GM19238 (cell line): ENCODE measurements around the gene TTN.
"Not testable (repeated sequence)": the region's sequence is repeated elsewhere in the genome, so short reads cannot be mapped to it uniquely, and the experiment has no call there.

ENCODE experiments used
- DNase-seq: peaks from one replicate; pipeline ENCODE4 v3.0.0; 2011; ENCODE audit warnings: low spot score; ENCODE audit not compliant: insufficient read length

The TTN gene

DNA sequence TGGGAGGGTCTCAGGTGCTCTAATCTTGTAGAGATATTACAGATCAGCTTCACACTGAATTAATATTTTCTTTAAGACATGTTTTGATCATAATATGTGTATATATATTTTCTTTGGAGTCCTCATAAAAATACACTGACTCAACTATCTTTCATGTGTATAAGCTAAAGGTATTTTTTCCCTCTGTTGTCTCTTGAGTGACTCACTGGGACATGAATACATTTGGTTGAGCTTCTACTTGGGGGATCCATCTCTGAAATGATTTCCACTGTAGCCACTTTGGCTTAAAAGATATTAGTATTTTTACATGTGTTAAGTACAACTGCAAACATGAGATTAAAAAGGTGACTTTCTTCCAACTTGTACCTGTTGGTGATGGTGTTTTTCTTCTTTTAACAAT lies 140.8 kb downstream of the TTN start:
- DNase-seq = no peak

- DNase-seq = not testable (repeated sequence)
Measured at GRCh38 chr2:178658480-178658879, 148.7 kb downstream of the TTN start.

GRCh38 chr2:178650554-178650953 lies 156.7 kb downstream of the TTN start:
- no peak for DNase-seq

- no peak for DNase-seq
Measured at GRCh38 chr2:178644919-178645318, 162.3 kb downstream of the TTN start.

- DNase-seq = no peak
Measured at GRCh38 chr2:178641498-178641897, 165.7 kb downstream of the TTN start.

DNA sequence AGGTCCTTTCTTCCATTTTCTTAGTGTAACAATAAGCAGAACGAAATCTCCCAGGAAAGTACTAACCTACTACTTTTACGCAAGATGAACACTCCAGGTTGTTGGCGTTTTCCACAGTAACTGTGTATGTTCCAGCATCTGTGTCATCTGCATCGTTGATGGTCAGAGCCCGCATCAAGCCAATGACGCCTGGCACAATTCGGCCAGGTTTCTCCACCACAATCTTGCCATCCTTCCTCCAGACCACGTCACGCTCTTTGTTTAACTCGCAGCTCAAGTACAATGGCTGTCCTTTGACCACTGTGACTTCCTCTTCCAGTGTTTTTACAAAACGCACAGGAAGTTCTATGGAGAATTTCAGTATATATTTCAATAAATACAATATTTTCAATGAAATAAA lies 171.3 kb downstream of the TTN start:
- no peak for DNase-seq

DNA sequence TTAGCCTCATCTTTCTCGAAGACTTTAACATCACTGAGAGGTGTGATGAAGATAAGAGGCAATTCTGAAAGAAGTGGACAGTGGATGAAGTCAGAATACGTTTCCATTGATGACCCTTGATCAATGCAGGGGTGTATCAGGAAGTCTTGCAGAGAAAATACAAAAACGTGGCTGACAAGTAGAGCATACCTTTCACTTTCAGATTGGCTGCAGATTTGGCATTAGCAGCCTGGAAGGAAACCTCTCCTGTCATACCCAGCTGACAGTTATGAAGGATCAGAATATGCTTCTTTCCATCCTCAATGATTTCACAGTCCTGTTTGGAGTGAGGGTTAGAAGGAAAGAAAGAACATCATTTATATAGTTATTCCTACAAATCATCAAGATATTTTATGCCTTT lies 174.5 kb downstream of the TTN start:
- no peak for DNase-seq

DNA sequence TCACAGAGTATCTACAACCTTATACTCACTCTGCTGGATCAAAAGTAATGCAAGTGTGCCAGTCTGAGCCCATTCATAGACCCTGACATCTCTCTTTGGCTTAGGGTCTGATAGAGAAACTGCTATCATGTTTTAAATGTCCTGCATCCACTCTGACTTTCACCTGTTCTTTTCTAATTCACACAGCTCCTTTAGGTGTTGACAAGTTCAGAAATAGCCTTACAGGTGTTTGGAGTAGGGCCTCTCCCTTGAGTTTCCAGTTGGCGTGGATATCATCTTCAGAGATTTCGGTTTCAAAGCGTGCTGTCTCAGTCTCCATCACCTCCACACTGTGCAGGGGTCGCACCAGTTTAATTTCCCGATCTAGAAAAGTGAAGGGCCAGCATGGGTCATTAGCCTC lies 176.6 kb downstream of the TTN start:
- no peak for DNase-seq

- DNase-seq = no peak
Measured at GRCh38 chr2:178629463-178629862, 177.8 kb downstream of the TTN start.

DNA sequence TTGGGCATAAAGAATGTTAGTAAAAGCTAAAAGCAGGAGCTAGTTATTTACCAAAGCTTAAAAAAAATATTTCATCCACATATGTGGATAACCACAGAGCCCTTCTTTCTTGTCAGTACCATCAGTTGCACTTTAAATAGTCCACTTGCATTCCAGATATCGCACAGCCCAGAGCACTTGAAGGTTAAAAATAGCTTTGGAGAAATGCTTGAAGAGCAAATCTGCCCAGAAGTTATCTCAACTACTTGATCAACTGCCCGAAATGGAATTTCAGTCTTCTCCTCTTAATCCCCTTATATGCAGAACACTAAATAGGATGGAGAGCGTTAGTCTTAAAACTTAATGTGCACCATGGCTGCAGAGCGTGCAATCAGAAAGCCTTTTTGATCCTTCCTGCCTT lies 178.6 kb downstream of the TTN start:
- no peak for DNase-seq

GRCh38 chr2:178627401-178627800 lies 179.8 kb downstream of the TTN start:
- no peak for DNase-seq

DNA sequence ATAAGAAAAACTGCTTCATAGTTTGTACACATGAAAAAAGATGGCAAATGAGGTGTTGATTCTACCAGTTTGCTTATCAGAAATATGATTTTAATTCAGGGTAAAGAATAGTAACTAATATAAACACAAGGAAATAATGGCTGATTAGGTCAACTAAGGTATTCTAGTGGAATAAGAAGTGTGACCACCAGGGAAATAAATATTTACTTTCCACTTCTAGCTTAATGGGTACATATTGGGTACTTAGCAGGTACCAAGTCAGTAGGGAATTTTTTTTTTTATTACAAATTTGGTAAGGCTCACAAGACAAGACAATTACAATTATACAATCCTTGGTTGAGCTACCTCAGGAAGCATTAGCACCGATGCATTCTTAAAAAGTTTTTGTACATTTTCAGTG lies 191.3 kb downstream of the TTN start:
- DNase-seq = no peak

DNA sequence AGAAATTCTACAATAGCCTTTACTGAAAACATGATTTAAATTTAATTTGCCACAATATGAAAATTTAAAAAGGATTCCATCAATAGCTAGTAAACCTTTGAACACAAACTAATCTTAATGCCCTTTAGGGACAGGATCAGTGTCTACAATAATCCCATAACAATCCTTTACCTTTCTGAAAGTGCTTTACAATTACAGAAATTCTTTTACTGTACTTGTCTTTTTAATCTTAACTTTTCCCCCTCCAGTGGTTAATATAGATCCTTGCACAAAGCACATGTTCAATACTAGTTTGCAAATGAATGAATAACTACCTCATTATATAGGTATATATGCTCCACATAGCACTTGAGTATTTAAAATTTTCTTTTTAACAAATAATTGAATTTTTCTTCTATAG lies 204.3 kb downstream of the TTN start:
- no peak for DNase-seq

DNA sequence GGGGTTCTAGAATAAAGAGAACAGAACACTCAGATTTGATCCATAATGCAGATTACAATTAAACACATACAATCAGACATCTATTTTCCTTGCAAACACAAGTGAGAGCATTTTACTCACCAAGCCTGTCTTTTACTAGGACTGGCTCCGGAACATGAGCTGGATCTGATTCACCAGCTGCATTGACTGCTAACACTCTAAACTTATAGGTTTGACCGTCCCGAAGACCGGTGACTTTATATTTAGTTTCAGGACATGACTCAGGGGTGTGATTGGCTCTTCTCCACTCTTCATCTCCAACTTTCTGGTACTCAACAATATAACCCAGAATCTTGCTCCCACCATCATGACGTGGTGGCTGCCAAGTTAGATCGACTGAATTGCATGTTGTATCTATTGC lies 214.6 kb downstream of the TTN start:
- DNase-seq = no peak

DNA sequence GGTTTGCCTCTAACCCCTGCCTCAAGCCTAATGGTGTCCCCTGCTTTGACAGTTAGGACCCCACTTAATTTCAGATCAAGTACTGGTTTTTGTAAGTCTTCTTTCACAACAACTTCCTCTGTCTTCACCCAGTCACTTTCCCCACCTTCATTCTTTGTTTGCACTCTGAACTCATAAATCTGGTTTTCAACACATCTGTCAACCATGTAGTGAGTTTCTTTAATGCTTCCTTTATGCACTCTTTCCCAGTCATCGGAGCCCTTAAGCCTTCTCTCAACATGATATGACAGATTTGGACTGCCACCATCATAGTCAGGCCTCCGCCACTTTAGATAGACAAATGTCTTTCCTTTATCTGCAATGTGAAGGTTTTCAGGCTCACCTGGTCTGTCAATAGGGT lies 217.9 kb downstream of the TTN start:
- DNase-seq = no peak

GRCh38 chr2:178584666-178585065 lies 222.6 kb downstream of the TTN start:
- no peak for DNase-seq

DNA sequence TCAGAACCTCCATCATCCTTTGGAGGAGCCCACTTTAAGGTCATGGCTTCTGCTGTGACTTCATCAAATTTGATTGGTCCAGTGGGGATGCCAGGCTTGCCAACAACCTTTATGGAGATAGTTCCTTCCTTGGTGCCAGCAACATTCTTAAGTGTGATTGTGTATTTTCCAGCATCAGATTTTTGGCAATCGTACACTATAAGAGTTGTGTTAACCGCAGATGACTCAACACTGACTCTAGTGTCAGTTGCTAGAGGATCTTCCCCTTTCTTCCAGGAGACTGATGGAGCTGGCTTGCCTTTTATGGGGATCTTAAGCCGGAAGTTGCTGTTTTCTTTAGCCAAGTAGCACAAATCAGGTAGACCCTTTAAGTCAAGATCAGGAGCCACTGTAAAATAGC lies 228.2 kb downstream of the TTN start:
- no peak for DNase-seq

GRCh38 chr2:178574789-178575188 lies 232.4 kb downstream of the TTN start:
- no peak for DNase-seq

GRCh38 chr2:178568227-178568626 lies 239.0 kb downstream of the TTN start:
- no peak for DNase-seq

DNA sequence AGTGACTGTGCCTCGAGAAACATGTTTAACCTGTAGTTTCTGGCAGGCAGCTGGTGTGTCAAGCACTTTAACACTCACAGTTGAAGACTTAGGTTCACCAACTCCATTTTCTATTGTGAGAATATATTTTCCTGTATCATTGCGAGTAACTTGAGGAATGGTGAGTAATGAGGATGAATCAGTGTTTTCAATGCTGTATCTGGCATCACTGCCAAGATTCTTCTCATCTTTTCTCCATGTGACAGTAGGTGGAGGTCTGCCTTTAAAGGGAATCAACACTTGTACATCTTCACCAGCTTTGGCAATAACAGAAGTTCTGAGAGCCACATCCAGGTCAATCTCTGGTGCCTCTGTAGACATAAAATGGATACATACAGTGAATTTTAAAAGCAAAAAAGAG lies 254.2 kb downstream of the TTN start:
- DNase-seq = no peak

- peak; percentile 4 for DNase-seq
Measured at GRCh38 chr2:178550352-178550751, 256.9 kb downstream of the TTN start.

GRCh38 chr2:178542569-178542968 lies 264.7 kb downstream of the TTN start:
- no peak for DNase-seq

GRCh38 chr2:178542161-178542560 lies 265.1 kb downstream of the TTN start:
- no peak for DNase-seq

DNA sequence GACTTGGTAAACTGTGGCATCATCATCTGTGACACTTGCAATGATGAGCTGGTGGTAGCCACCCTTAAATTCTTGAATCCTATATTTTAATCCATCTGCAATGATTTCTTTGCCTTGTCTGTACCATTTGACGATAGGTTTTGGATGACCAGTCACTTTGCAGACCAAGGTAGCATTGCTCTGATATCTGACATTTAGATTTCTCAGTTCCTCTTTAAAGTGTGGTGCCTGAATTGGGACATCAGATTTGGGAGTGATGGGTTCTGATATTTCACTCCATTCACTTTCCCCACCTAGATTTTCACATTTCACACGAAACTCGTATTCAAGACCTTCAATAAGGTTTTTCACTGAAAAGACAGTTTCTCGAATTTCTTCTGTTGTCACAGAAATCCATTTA lies 271.2 kb downstream of the TTN start:
- DNase-seq = no peak

GRCh38 chr2:178531168-178531567 lies 276.1 kb downstream of the TTN start:
- no peak for DNase-seq
